Left hindlimb (tissue), 1 donor: ENCODE measurements around the gene GOT1.

Experiments
- DNase-seq: peaks from one replicate; pipeline ENCODE4 v3.0.0-alpha.2; 2018

GOT1 gene

GRCh38 chr10:99394256-99394655, 36.2 kb downstream of the GOT1 start:
- DNase-seq = no peak

GRCh38 chr10:99393683-99394082, 36.7 kb downstream of the GOT1 start:
- no peak for DNase-seq

GRCh38 chr10:99393036-99393435, 37.4 kb downstream of the GOT1 start:
- no peak for DNase-seq

- DNase-seq = no peak
Measured at GRCh38 chr10:99391346-99391745, 39.1 kb downstream of the GOT1 start.

GRCh38 chr10:99389729-99390480, 40.5 kb downstream of the GOT1 start:
- DNase-seq = no peak

- no peak for DNase-seq
Measured at GRCh38 chr10:99387541-99387940, 42.9 kb downstream of the GOT1 start.

- DNase-seq = no peak
Measured at GRCh38 chr10:99387071-99387470, 43.4 kb downstream of the GOT1 start.

GRCh38 chr10:99382176-99382575, 48.2 kb downstream of the GOT1 start:
- DNase-seq = no peak

GRCh38 chr10:99375426-99375825, 55.0 kb downstream of the GOT1 start:
- no peak for DNase-seq

GRCh38 chr10:99374972-99375371, 55.5 kb downstream of the GOT1 start:
- DNase-seq = no peak

GRCh38 chr10:99374526-99374925, 55.9 kb downstream of the GOT1 start:
- DNase-seq = no peak

GRCh38 chr10:99372546-99373271, 57.7 kb downstream of the GOT1 start:
- no peak for DNase-seq

- DNase-seq = no peak
Measured at GRCh38 chr10:99370993-99371392, 59.4 kb downstream of the GOT1 start.

- no peak for DNase-seq
Measured at GRCh38 chr10:99369551-99369950, 60.9 kb downstream of the GOT1 start.

- DNase-seq = no peak
Measured at GRCh38 chr10:99369126-99369525, 61.3 kb downstream of the GOT1 start.

- no peak for DNase-seq
Measured at GRCh38 chr10:99368646-99369045, 61.8 kb downstream of the GOT1 start.

- DNase-seq = no peak
Measured at GRCh38 chr10:99366666-99367065, 63.8 kb downstream of the GOT1 start.

GRCh38 chr10:99365736-99366135, 64.7 kb downstream of the GOT1 start:
- no peak for DNase-seq

GRCh38 chr10:99365311-99365710, 65.1 kb downstream of the GOT1 start:
- DNase-seq = no peak

GRCh38 chr10:99364125-99364524, 66.3 kb downstream of the GOT1 start:
- no peak for DNase-seq

- DNase-seq = no peak
Measured at GRCh38 chr10:99360934-99361333, 69.5 kb downstream of the GOT1 start.

- DNase-seq = no peak
Measured at GRCh38 chr10:99358101-99358500, 72.3 kb downstream of the GOT1 start.

- no peak for DNase-seq
Measured at GRCh38 chr10:99357691-99358090, 72.7 kb downstream of the GOT1 start.

- DNase-seq = no peak
Measured at GRCh38 chr10:99353182-99353581, 77.2 kb downstream of the GOT1 start.

GRCh38 chr10:99347672-99348071, 82.8 kb downstream of the GOT1 start:
- no peak for DNase-seq
